Neural crest cell (in vitro differentiated cells): Measurements from ENCODE around the gene C1QTNF8. TPM values are rescaled to one million over a fixed set of nuclear protein-coding genes. Genes with fewer than 3 reads are reported as not detected.
"Not testable (repeated sequence)": the region's sequence is repeated elsewhere in the genome, so short reads cannot be mapped to it uniquely, and the experiment has no call there.

Experiments
- DNase-seq: peaks from one replicate; pipeline ENCODE4 v3.0.0; 2021; ENCODE audit warnings: low read depth, mixed read lengths, low spot score
- H3K27ac Mint-ChIP-seq: one replicate; pipeline ENCODE4 v1.8.0; 2021; ENCODE audit warnings: mild to moderate bottlenecking, mixed read lengths; ENCODE audit not compliant: unreplicated experiment
- H3K27me3 Mint-ChIP-seq: 2 replicates; pipeline ENCODE4 v1.8.0; 2021; ENCODE audit warnings: low read depth, mild to moderate bottlenecking, mixed read lengths
- H3K36me3 Mint-ChIP-seq: 2 replicates; pipeline ENCODE4 v1.8.0; 2021; ENCODE audit warnings: low read depth, mild to moderate bottlenecking, mixed read lengths
- H3K4me1 Mint-ChIP-seq: 2 replicates; pipeline ENCODE4 v1.8.0; 2021; ENCODE audit warnings: mixed read lengths
- H3K4me3 Mint-ChIP-seq: one replicate; pipeline ENCODE4 v1.8.0; 2021; ENCODE audit warnings: mild to moderate bottlenecking, mixed read lengths
- H3K9me3 Mint-ChIP-seq: 2 replicates; pipeline ENCODE4 v1.8.0; 2021; ENCODE audit warnings: mixed read lengths
- CTCF ChIP-seq: fragments of 200-600 bp; sonication (generic); conservative IDR thresholded peaks from 2 replicates; pipeline ENCODE4 v1.5.0; 2021; ENCODE audit warnings: antibody characterized with exemption, mild to moderate bottlenecking
- total RNA-seq: library from RNA; stranded (reverse); gene quantifications from 2 replicates; pipeline ENCODE4 v1.2.1, GENCODE V29; 2021

C1QTNF8 gene
- total RNA-seq, 1 donor from 2014 or later = 0.19 TPM

GRCh38 chr16:1089822-1090619, 6.0 kb downstream of the C1QTNF8 start:
- H3K27ac Mint-ChIP-seq = no peak overlapping the region
- no peak for TF ChIP-seq CTCF
- no peak for DNase-seq
- peaks cover 13% of the 10 kb centered on the region for H3K4me1 Mint-ChIP-seq
- no peak overlapping the region for H3K4me3 Mint-ChIP-seq
- no peaks in the 10 kb centered on the region for H3K27me3 Mint-ChIP-seq
- no peaks in the 10 kb centered on the region for H3K9me3 Mint-ChIP-seq
- H3K36me3 Mint-ChIP-seq = peaks cover 6% of the 10 kb centered on the region

DNA sequence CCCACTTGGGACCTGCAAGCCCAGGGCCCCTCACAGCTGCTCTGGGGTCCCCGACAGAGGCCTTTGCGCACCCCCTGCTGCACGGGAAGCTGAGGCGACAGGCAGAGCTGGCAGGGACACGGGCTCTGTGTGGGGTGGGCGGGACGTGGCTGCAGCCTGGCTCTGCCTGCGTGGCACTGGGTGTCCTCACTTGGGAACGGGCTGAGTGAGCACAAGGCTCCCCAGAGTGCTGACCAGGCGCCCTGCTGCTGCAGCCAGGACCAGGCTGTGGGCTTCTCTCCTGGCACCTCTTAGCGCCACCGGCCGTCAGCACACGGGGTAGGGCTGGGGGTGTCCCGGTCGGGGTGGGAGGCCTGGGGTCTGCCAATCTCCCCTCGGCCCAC, 6.6 kb downstream of the C1QTNF8 start:
- Mint-ChIP-seq H3K27me3 (no peaks in the 10 kb centered on the region), H3K4me1 (peaks cover 13% of the 10 kb centered on the region), H3K36me3 (peaks cover 6% of the 10 kb centered on the region), H3K27ac (no peak overlapping the region), H3K9me3 (no peaks in the 10 kb centered on the region), H3K4me3 (no peak overlapping the region)
- DNase-seq = no peak
- TF ChIP-seq CTCF = no peak

DNA sequence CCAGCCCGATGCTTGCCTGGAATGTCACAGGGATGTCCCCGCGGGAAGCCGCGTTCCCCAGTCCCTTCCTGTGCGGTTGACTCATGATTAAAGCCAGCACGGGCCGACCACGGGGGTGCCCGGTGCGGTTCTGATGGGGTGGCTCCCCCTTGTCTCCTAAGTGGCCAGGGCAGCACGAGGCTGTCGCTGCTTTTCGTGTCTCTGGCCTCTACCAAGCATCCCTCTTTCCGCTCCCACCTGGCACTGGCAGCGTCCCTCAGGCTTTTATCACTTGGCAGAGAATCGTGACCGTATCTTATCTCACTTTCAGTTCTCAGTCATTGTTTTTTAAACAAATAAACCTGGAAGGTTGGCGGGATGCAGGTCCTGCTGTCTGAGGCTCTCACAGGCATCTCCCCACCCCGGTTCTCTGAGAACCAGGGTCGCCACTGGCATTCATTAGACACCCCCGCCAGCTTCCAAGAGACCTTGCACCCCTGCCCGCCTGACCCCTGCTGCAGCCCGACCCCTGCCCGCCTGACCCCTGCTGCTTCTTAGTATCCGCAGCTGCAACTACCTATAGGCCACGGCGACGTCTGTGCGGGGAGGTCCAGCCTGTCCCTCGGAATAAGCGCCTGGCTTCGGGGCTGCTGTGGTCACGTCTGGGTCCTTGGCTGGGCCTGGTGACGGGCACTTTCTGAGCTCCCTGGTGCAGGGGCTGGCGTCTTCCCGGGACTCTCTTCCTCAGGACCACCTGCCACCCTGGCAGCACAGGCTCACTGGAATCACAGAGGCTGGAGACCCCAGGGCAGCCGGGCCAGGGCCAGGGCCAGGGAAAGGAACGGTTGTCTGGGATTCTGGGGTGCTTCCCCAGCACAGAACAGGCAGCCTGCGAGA, 7.5 kb downstream of the C1QTNF8 start:
- TF ChIP-seq CTCF = no peak
- Mint-ChIP-seq H3K4me3 (no peak overlapping the region), H3K9me3 (no peaks in the 10 kb centered on the region), H3K36me3 (peaks cover 6% of the 10 kb centered on the region), H3K27ac (no peak overlapping the region), H3K27me3 (no peaks in the 10 kb centered on the region), H3K4me1 (peaks cover 13% of the 10 kb centered on the region)
- DNase-seq = no peak

DNA sequence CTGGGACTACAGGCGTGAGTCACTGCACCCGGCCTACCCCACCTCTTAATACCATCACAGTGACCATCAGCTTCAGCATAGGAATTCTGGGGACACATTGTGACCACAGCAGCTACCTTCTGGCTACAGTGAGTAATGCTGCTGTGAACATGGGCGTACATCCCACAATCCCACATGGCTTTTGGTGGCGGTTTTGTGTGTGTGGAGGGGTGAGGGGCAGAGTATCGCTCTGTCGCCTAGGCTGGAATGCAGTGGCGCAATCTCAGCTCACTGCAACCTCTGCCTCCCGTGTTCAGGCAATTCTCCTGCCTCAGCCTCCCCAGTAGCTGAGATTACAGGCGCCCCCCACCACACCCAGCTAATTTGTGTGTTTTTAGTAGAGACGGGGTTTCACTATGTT, 9.6 kb downstream of the C1QTNF8 start:
- H3K4me1 Mint-ChIP-seq, H3K27ac Mint-ChIP-seq, H3K4me3 Mint-ChIP-seq, H3K36me3 Mint-ChIP-seq, DNase-seq, H3K27me3 Mint-ChIP-seq, H3K9me3 Mint-ChIP-seq: not testable (repeated sequence)

GRCh38 chr16:1084971-1085370, 11.1 kb downstream of the C1QTNF8 start:
- Mint-ChIP-seq H3K4me3 (no peak overlapping the region), H3K36me3 (peaks cover 3% of the 10 kb centered on the region), H3K27ac (no peak overlapping the region), H3K4me1 (peaks cover 4% of the 10 kb centered on the region), H3K27me3 (no peaks in the 10 kb centered on the region), H3K9me3 (no peaks in the 10 kb centered on the region)
- TF ChIP-seq CTCF = no peak
- DNase-seq = no peak
